DND-41 (cell line): ENCODE data around the gene MYL3.
"Not testable (repeated sequence)": the region's sequence is repeated elsewhere in the genome, so short reads cannot be mapped to it uniquely, and the experiment has no call there.

Source experiments
- ATAC-seq: fragments of 200-7000 bp; cut with Tn5 transposase; 3 replicates; pipeline ENCODE4 v1.9.1; 2021; ENCODE audit warnings: low read depth; ENCODE audit not compliant: insufficient read depth
- DNase-seq: peaks from one replicate; pipeline ENCODE4 v3.0.0-alpha.2; 2020
- H2AFZ ChIP-seq: 2 replicates; pipeline ENCODE4 v1.6.0; 2012; ENCODE audit warnings: low read depth, low read length
- H3K27ac ChIP-seq: 2 replicates; pipeline ENCODE4 v1.5.1; 2012; ENCODE audit warnings: low read length, inconsistent platforms
- H3K27me3 ChIP-seq: fragments of 200-600 bp; sonication (generic); 2 replicates; pipeline ENCODE4 v1.6.0; 2012; ENCODE audit warnings: low read length, mild to moderate bottlenecking, inconsistent platforms; ENCODE audit not compliant: insufficient read depth, poor library complexity
- H3K36me3 ChIP-seq: 2 replicates; pipeline ENCODE4 v1.5.1; 2012; ENCODE audit warnings: low read length, inconsistent platforms; ENCODE audit not compliant: insufficient read depth
- H3K4me1 ChIP-seq: 2 replicates; pipeline ENCODE4 v1.5.1; 2012; ENCODE audit warnings: mild to moderate bottlenecking, low read length; ENCODE audit not compliant: insufficient read depth
- H3K4me2 ChIP-seq: 2 replicates; pipeline ENCODE4 v1.6.0; 2012; ENCODE audit warnings: mild to moderate bottlenecking, moderate library complexity, low read length, inconsistent platforms; ENCODE audit not compliant: insufficient read depth
- H3K4me3 ChIP-seq, 2 experiments: fragments of 200-600 bp in 1 of 2; shearing (Covaris generic) in 1 of 2; 2 replicates each; pipeline ENCODE4 v1.5.1; 2012 to 2016; ENCODE audit warnings: inconsistent platforms in 2 of 2, low read length in 2 of 2, mild to moderate bottlenecking in 2 of 2, low read depth in 1 of 2, moderate library complexity in 1 of 2
- H3K79me2 ChIP-seq: 2 replicates; pipeline ENCODE4 v1.6.0; 2012; ENCODE audit warnings: low read length, inconsistent platforms; ENCODE audit not compliant: insufficient read depth
- H3K9ac ChIP-seq: 2 replicates; pipeline ENCODE4 v1.6.0; 2012; ENCODE audit warnings: low read depth, mild to moderate bottlenecking, inconsistent platforms, low read length, moderate library complexity
- H3K9me3 ChIP-seq: 2 replicates; pipeline ENCODE4 v1.5.1; 2012; ENCODE audit warnings: low read length, moderate library complexity, mild to moderate bottlenecking, inconsistent platforms; ENCODE audit not compliant: insufficient read depth, severe bottlenecking
- H4K20me1 ChIP-seq: 2 replicates; pipeline ENCODE4 v1.6.0; 2012; ENCODE audit warnings: low read length; ENCODE audit not compliant: insufficient read depth
- EZH2 ChIP-seq: IDR thresholded peaks from 3 replicates; pipeline ENCODE4 v1.6.1; 2012; ENCODE audit warnings: borderline replicate concordance, low read depth, mild to moderate bottlenecking, moderate library complexity, low read length, inconsistent platforms; ENCODE audit not compliant: severe bottlenecking
- TF ChIP-seq, protein P1 (sequence below): IDR thresholded peaks from 2 replicates; pipeline ENCODE4 v1.5.1; 2012; ENCODE audit warnings: borderline replicate concordance, low read length, moderate library complexity, mild to moderate bottlenecking; ENCODE audit not compliant: poor library complexity, severe bottlenecking; ENCODE audit errors: extremely low read depth

MYL3 gene

GRCh38 chr3:46812237-46812791 lies 50.9 kb downstream of the MYL3 start:
- no peak for TF ChIP-seq EZH2
- TF ChIP-seq, protein P1, sequence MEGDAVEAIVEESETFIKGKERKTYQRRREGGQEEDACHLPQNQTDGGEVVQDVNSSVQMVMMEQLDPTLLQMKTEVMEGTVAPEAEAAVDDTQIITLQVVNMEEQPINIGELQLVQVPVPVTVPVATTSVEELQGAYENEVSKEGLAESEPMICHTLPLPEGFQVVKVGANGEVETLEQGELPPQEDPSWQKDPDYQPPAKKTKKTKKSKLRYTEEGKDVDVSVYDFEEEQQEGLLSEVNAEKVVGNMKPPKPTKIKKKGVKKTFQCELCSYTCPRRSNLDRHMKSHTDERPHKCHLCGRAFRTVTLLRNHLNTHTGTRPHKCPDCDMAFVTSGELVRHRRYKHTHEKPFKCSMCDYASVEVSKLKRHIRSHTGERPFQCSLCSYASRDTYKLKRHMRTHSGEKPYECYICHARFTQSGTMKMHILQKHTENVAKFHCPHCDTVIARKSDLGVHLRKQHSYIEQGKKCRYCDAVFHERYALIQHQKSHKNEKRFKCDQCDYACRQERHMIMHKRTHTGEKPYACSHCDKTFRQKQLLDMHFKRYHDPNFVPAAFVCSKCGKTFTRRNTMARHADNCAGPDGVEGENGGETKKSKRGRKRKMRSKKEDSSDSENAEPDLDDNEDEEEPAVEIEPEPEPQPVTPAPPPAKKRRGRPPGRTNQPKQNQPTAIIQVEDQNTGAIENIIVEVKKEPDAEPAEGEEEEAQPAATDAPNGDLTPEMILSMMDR: no peak
- no peaks in the 10 kb centered on the region for H3K36me3 ChIP-seq
- H3K27ac ChIP-seq: no peak overlapping the region
- H3K4me3 ChIP-seq: no peak overlapping the region
- H3K4me2 ChIP-seq: no peak overlapping the region
- H3K9me3 ChIP-seq: no peaks in the 10 kb centered on the region
- no peaks in the 10 kb centered on the region for H3K79me2 ChIP-seq
- ATAC-seq: no peak
- H3K27me3 ChIP-seq: no peaks in the 10 kb centered on the region
- H3K9ac ChIP-seq: no peak overlapping the region
- no peaks in the 10 kb centered on the region for H3K4me1 ChIP-seq
- H2AFZ ChIP-seq: no peak overlapping the region
- no peaks in the 10 kb centered on the region for H4K20me1 ChIP-seq
- DNase-seq: no peak

DNA sequence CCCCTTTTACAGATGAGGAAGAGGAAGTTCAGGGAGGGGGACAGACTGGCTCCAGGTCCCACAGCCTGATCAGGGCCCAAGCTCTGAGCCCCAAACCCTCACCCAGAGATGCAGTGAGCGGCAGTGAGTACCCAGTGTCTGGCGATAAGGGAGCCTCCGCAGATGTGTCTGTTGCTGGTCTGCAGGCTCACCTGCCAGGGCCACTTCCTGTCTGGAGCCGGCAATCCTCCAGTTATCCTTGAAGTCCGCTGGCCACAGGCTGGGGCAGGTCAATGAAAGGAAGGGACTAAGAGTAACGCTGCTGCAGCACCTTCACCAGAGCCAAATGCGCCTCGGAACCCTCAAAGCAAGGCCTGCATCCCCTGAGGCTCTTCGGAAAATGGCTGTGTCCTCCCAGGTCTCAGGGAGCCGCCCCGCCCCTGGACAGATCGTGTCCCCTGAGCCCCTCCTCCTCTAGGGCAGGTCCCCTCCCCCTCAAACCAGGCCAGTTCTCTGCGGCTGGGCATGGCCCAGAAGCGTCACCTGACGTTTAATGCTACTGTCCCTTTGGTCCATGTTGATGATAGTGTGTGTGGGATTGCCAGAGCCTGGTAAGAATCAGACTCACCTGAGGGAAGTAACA lies 51.5 kb downstream of the MYL3 start:
- no peaks in the 10 kb centered on the region for H3K9me3 ChIP-seq
- TF ChIP-seq, protein P1: no peak
- TF ChIP-seq EZH2: no peak
- no peak for DNase-seq
- H3K27me3 ChIP-seq: no peaks in the 10 kb centered on the region
- no peaks in the 10 kb centered on the region for H4K20me1 ChIP-seq
- no peaks in the 10 kb centered on the region for H3K4me1 ChIP-seq
- no peak for ATAC-seq
- no peak overlapping the region for H3K4me3 ChIP-seq
- no peaks in the 10 kb centered on the region for H3K79me2 ChIP-seq
- H3K27ac ChIP-seq: no peak overlapping the region
- H2AFZ ChIP-seq: no peak overlapping the region
- H3K36me3 ChIP-seq: no peaks in the 10 kb centered on the region
- H3K4me2 ChIP-seq: no peak overlapping the region
- H3K9ac ChIP-seq: no peak overlapping the region

DNA sequence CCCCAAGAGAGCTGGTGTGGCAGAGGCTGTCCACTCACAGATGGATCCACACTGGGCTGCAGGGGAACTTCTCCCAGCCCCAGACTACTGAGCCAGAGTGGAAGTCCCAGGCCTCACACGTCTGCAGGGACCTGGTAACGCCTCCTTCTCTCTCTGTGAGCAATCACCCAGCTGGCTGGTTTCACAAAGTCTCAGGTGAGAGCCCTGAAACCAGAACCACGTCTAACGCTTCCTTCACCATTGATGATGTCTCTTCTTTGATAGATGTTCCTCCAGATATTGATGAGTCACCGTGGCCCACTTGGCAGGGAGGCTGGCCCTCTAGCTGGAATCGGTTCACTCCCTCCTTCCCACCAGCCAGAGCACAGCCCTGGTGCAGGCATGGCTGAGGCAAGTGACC lies 54.5 kb downstream of the MYL3 start:
- not testable (repeated sequence) for H3K36me3 ChIP-seq, H3K4me2 ChIP-seq, DNase-seq, H3K27me3 ChIP-seq, H3K4me1 ChIP-seq, H4K20me1 ChIP-seq, ATAC-seq, H3K79me2 ChIP-seq, H2AFZ ChIP-seq, H3K9ac ChIP-seq, H3K27ac ChIP-seq, H3K9me3 ChIP-seq, H3K4me3 ChIP-seq
